Ecto neural progenitor cell (in vitro differentiated cells): ENCODE measurements around the gene SH3D19.
"Not testable (repeated sequence)": the region's sequence is repeated elsewhere in the genome, so short reads cannot be mapped to it uniquely, and the experiment has no call there.

Experiments used
- DNase-seq: peaks from one replicate; pipeline ENCODE4 v3.0.0-alpha.2; 2018; ENCODE audit warnings: low spot score

The SH3D19 gene

GRCh38 chr4:151095142-151095541, 230.3 kb downstream of the SH3D19 start:
- no peak for DNase-seq

- DNase-seq: no peak
These were observed 231.1 kb downstream of the SH3D19 start for GRCh38 chr4:151094290-151094751.

GRCh38 chr4:151093203-151093602, 232.2 kb downstream of the SH3D19 start:
- no peak for DNase-seq

- DNase-seq: no peak
These were observed 232.9 kb downstream of the SH3D19 start for GRCh38 chr4:151092488-151092887.

- no peak for DNase-seq
These were observed 234.4 kb downstream of the SH3D19 start for GRCh38 chr4:151091047-151091446.

GRCh38 chr4:151087467-151087866, 237.9 kb downstream of the SH3D19 start:
- DNase-seq: no peak

- DNase-seq: not testable (repeated sequence)
These were observed 247.4 kb downstream of the SH3D19 start for GRCh38 chr4:151077978-151078377.

GRCh38 chr4:151074416-151074916, 250.9 kb downstream of the SH3D19 start:
- no peak for DNase-seq
